ENCODE measurements around the gene CNBP. TPM values are rescaled to one million over a fixed set of nuclear protein-coding genes. Genes with fewer than 3 reads are reported as not detected.

CNBP gene
- total and polyA plus RNA-seq, 9 of the 15 experiments (the other 6 are each of a cell fraction or from before 2014, with no cell fraction given), result 284 to 717 (median 412) TPM

DNA sequence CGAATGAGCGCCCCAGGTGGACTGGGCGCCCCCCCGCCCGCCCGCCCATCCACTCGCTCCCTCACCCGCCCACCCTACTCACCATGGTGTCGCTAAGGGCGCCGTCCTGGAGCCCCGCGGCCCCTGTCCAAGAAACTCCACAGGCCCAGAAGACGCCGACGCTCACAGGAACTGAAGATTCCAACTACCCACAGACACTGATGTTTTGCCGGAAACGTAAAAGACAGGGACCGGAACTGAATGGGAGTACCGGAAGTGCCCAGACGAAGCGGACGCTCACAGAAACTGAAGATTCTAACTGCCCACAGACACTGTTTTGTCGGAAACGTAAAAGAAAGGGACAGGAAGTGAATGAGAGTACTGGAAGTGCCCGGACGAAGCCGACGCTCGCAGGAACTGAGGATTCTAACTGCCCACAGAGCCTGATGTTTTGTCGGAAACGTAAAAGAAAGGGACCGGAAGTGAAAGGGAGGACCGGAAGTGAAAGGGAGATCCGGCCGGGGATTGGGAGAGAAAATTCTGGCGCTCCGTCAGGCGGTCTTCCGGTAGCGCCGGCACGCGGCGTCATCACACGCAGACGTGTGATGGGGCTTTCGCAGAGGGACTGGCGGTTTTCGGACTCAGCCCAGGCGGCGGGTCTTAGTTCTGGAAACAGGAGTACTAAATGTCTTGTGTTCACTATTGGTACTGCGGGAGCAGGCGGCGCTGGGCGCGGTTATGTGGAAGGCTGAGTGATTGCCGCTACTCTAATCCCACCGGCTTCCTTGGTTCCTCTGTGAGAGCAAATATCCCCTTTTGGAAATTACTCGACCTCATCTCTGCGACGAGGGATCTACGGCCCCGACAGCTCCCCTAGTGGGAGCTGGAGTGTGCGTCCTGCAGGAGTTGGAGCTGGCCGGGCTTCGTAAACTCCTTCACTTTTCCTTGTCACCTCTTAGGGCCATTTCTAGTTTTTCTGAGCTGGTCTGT is 22.5 kb downstream of the CNBP start, which contains the start of gene ISY1 (continued):
- TF ChIP-seq CREM (IDR thresholded peaks at IDR 0.05; ENCODE audit: low read depth) (peak; percentile 97), NR4A1 (CRISPR knock-in tag; IDR thresholded peaks at IDR 0.05) (no peak), NR4A1 (tag; IDR thresholded peaks at IDR 0.05) (peak; percentile 28; the same call in 1 of the 2 replicates), EHMT2 (IDR thresholded peaks at IDR 0.05) (peak; percentile 64; the same call in 1 of the 2 replicates), ZBTB9 (CRISPR knock-in tag; IDR thresholded peaks at IDR 0.05) (no peak), E2F8 (IDR thresholded peaks at IDR 0.05; ENCODE audit: low read depth, partially characterized antibody) (peak; percentile 99), MXI1 (IDR thresholded peaks at IDR 0.05; ENCODE audit: low read depth, low read length) (peak; percentile 18; the same call in 1 of the 2 replicates), KHSRP (IDR thresholded peaks at IDR 0.05) (peak; percentile 62; the same call in 1 of the 2 replicates), ELK1 (CRISPR knock-in tag; IDR thresholded peaks at IDR 0.05) (no peak), ETV1 (tag; conservative IDR thresholded peaks at IDR 0.05; ENCODE audit: low read depth) (peak; percentile 99), OTX1 (CRISPR knock-in tag; IDR thresholded peaks at IDR 0.05) (0 out of 2 replicates have a peak, but pooled peaks have one; percentile 50), GABPA (tag; conservative IDR thresholded peaks at IDR 0.05; ENCODE audit: low read depth) (peak; percentile 99), CTBP1 (IDR thresholded peaks at IDR 0.05; ENCODE audit: borderline replicate concordance) (peak; percentile 43; the same call in 1 of the 2 replicates), SMARCB1 (IDR thresholded peaks at IDR 0.05; ENCODE audit: insufficient read length, low read depth) (no peak), YY1 (IDR thresholded peaks at IDR 0.05; ENCODE audit: borderline replicate concordance in 1 of 3, control insufficient read depth in 1 of 3, extremely low read depth in 1 of 3, insufficient read depth in 3 of 3, insufficient read length in 1 of 3, insufficient replicate concordance in 2 of 3, low read depth in 1 of 3, low read length in 2 of 3) (peak in 2 of 3 experiments; percentile 36 to 37)
- TF ChIP-seq, protein P1, sequence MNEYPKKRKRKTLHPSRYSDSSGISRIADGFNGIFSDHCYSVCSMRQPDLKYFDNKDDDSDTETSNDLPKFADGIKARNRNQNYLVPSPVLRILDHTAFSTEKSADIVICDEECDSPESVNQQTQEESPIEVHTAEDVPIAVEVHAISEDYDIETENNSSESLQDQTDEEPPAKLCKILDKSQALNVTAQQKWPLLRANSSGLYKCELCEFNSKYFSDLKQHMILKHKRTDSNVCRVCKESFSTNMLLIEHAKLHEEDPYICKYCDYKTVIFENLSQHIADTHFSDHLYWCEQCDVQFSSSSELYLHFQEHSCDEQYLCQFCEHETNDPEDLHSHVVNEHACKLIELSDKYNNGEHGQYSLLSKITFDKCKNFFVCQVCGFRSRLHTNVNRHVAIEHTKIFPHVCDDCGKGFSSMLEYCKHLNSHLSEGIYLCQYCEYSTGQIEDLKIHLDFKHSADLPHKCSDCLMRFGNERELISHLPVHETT (CRISPR knock-in tag; conservative IDR thresholded peaks at IDR 0.05 in 1 of 2, IDR thresholded peaks at IDR 0.05 in 1 of 2), result peak in 1 of 2 experiments; percentile 74; a peak in 2 of 4 replicates
- TF ChIP-seq, protein P2, sequence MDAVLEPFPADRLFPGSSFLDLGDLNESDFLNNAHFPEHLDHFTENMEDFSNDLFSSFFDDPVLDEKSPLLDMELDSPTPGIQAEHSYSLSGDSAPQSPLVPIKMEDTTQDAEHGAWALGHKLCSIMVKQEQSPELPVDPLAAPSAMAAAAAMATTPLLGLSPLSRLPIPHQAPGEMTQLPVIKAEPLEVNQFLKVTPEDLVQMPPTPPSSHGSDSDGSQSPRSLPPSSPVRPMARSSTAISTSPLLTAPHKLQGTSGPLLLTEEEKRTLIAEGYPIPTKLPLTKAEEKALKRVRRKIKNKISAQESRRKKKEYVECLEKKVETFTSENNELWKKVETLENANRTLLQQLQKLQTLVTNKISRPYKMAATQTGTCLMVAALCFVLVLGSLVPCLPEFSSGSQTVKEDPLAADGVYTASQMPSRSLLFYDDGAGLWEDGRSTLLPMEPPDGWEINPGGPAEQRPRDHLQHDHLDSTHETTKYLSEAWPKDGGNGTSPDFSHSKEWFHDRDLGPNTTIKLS (IDR thresholded peaks at IDR 0.05; ENCODE audit: borderline replicate concordance, low read depth), result no peak

All from K562 (cell line).